IgD-negative memory B cell (primary cell): ENCODE results near the gene MCTP1. TPM values are rescaled to one million over a fixed set of nuclear protein-coding genes. Genes with fewer than 3 reads are reported as not detected.
A peak's percentile ranks its signal among the peaks of the same experiment; 100 is the strongest.

ENCODE experiments used
- H3K27ac Mint-ChIP-seq, 3 donors: one replicate each; pipeline ENCODE4 v1.8.0; 2020 to 2022; ENCODE audit warnings: mild to moderate bottlenecking in 3 of 3, mixed read lengths in 3 of 3, moderate library complexity in 1 of 3
- H3K27me3 Mint-ChIP-seq: one replicate; pipeline ENCODE4 v1.8.0; 2021; ENCODE audit warnings: mixed read lengths
- H3K36me3 Mint-ChIP-seq: one replicate; pipeline ENCODE4 v1.8.0; 2020; ENCODE audit warnings: mild to moderate bottlenecking, mixed read lengths
- H3K4me1 Mint-ChIP-seq, 3 donors: one replicate each; pipeline ENCODE4 v1.8.0; 2020 to 2022; ENCODE audit warnings: mixed read lengths in 3 of 3, mild to moderate bottlenecking in 1 of 3
- H3K4me3 Mint-ChIP-seq, 4 donors: one replicate each; pipeline ENCODE4 v1.8.0; 2020 to 2022; ENCODE audit warnings: mild to moderate bottlenecking in 4 of 4, mixed read lengths in 4 of 4, moderate library complexity in 3 of 4
- H3K9me3 Mint-ChIP-seq, 3 donors: one replicate each; pipeline ENCODE4 v1.8.0; 2020 to 2021; ENCODE audit warnings: mixed read lengths in 3 of 3, mild to moderate bottlenecking in 1 of 3
- polyA plus RNA-seq: library from polyadenylated mRNA; unstranded; fragments of 300-500 nt; fragmentation: Illumina TruSeq; gene quantifications from one replicate; pipeline ENCODE4 v1.2.3, GENCODE V29; 2021

MCTP1 gene
- polyA plus RNA-seq, 1 donor from 2014 or later: 2.6 TPM

GRCh38 chr5:95043648-95044047 is 241.2 kb downstream of the MCTP1 start:
- Mint-ChIP-seq H3K9me3 (peaks cover 0 to 17% (median 4%) of the 10 kb centered on the region in 3 donors), H3K4me1 (no peaks in the 10 kb centered on the region), H3K27me3 (no peaks in the 10 kb centered on the region), H3K27ac (no peak overlapping the region), H3K4me3 (no peak overlapping the region), H3K36me3 (no peaks in the 10 kb centered on the region)

- no peak overlapping the region for H3K4me3 Mint-ChIP-seq
- H3K36me3 Mint-ChIP-seq: no peaks in the 10 kb centered on the region
- H3K27ac Mint-ChIP-seq: no peak overlapping the region
- H3K9me3 Mint-ChIP-seq: peaks cover 0 to 14% (median 4%) of the 10 kb centered on the region in 3 donors
- no peaks in the 10 kb centered on the region for H3K4me1 Mint-ChIP-seq
- no peaks in the 10 kb centered on the region for H3K27me3 Mint-ChIP-seq
Observed at GRCh38 chr5:95043234-95043633, 241.7 kb downstream of the MCTP1 start.

- peaks cover 1 to 12% (median 4%) of the 10 kb centered on the region in 3 donors for H3K9me3 Mint-ChIP-seq
- H3K27ac Mint-ChIP-seq: no peak overlapping the region
- no peaks in the 10 kb centered on the region for H3K36me3 Mint-ChIP-seq
- no peak overlapping the region for H3K4me3 Mint-ChIP-seq
- no peaks in the 10 kb centered on the region for H3K4me1 Mint-ChIP-seq
- no peaks in the 10 kb centered on the region for H3K27me3 Mint-ChIP-seq
Observed at GRCh38 chr5:95042037-95042436, 242.9 kb downstream of the MCTP1 start.

- H3K36me3 Mint-ChIP-seq: no peaks in the 10 kb centered on the region
- no peaks in the 10 kb centered on the region for H3K4me1 Mint-ChIP-seq
- H3K9me3 Mint-ChIP-seq: peaks cover 7 to 14% (median 8%) of the 10 kb centered on the region in 3 donors
- no peak overlapping the region for H3K4me3 Mint-ChIP-seq
- no peak overlapping the region for H3K27ac Mint-ChIP-seq
- peaks cover 4% of the 10 kb centered on the region for H3K27me3 Mint-ChIP-seq
Observed at GRCh38 chr5:95035891-95036685, 248.8 kb downstream of the MCTP1 start.

DNA sequence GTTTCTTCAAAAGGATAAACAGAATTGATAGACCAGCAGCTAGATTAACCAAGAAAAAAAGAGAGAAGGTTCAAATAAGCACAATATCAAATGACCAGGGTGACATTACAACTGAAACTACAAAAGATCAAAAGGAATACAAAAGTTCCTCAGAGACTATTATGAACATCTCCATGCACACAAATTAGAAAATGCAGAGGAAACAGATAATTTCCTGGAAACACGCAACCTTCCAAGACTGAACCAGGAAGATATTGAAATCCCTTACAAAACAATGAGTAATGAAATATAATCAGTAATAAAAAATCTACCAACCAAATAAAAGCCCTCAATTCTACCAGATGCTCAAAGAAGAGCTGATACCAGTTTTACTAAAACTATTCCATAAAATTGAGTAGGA is 252.1 kb downstream of the MCTP1 start:
- H3K36me3 Mint-ChIP-seq: no peaks in the 10 kb centered on the region
- H3K9me3 Mint-ChIP-seq: peaks cover 7 to 9% (median 8%) of the 10 kb centered on the region in 3 donors
- no peaks in the 10 kb centered on the region for H3K4me1 Mint-ChIP-seq
- H3K4me3 Mint-ChIP-seq: no peak overlapping the region
- peaks cover 4% of the 10 kb centered on the region for H3K27me3 Mint-ChIP-seq
- H3K27ac Mint-ChIP-seq: no peak overlapping the region

- peaks cover 7 to 9% (median 8%) of the 10 kb centered on the region in 3 donors for H3K9me3 Mint-ChIP-seq
- no peaks in the 10 kb centered on the region for H3K36me3 Mint-ChIP-seq
- H3K27me3 Mint-ChIP-seq: peaks cover 4% of the 10 kb centered on the region
- H3K4me1 Mint-ChIP-seq: peaks cover 0 to 5% (median 0%) of the 10 kb centered on the region in 3 donors
- no peak overlapping the region for H3K4me3 Mint-ChIP-seq
- H3K27ac Mint-ChIP-seq: no peak overlapping the region
Observed at GRCh38 chr5:95029569-95030366, 255.1 kb downstream of the MCTP1 start.

DNA sequence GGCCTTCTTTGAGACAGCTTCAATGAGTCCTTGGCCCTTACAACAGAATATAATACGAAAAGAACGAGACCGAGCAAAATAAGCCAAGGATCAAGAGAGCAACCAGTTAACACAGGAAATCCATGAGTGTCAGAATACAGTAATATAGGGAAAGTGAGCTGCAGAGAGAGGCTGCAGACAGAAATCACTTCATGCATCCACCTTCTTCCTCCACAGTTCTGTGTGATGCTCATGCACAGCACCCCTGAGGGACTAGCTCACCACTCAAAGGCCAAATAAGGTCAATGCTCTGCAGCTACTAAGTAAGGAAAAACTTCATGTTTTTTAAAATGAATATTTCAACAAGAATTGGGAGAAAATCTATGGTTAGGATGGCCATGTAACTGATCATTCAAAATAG is 257.1 kb downstream of the MCTP1 start:
- H3K36me3 Mint-ChIP-seq: no peaks in the 10 kb centered on the region
- no peak overlapping the region for H3K4me3 Mint-ChIP-seq
- H3K9me3 Mint-ChIP-seq: peaks cover 0 to 6% (median 2%) of the 10 kb centered on the region in 3 donors
- peaks cover 2% of the 10 kb centered on the region for H3K27me3 Mint-ChIP-seq
- H3K4me1 Mint-ChIP-seq: peaks cover 0 to 5% (median 0%) of the 10 kb centered on the region in 3 donors
- no peak overlapping the region for H3K27ac Mint-ChIP-seq

- Mint-ChIP-seq H3K9me3 (peaks cover 0 to 3% (median 2%) of the 10 kb centered on the region in 3 donors), H3K36me3 (peaks cover under 1% of the 10 kb centered on the region), H3K4me1 (peaks cover 0 to 5% (median under 1%) of the 10 kb centered on the region in 3 donors), H3K4me3 (no peak overlapping the region), H3K27me3 (peaks cover 2% of the 10 kb centered on the region), H3K27ac (no peak overlapping the region)
Observed at GRCh38 chr5:95027151-95027721, 257.7 kb downstream of the MCTP1 start.

DNA sequence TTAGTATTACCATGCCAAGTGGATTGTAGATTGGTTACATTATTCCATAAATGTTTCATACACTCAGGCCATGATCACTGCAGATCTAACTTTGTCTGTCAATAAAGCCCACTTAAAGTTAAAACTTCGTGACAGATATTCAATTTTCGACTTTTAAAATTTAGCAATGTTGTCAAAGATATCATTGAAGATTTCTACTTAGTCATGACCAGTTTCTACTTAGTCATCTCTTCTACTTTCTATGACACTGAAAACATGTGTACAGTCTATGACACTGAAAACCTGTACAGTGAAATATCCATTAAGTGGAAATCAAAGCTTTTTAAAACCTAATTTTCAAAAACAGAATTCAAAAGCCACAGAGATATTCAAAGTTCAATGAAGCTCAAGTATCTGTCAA is 258.2 kb downstream of the MCTP1 start:
- Mint-ChIP-seq H3K9me3 (peaks cover 0 to 4% (median 1%) of the 10 kb centered on the region in 3 donors), H3K36me3 (peaks cover 1% of the 10 kb centered on the region)

GRCh38 chr5:95022967-95023695 is 261.8 kb downstream of the MCTP1 start:
- Mint-ChIP-seq H3K4me1 (peaks cover 0 to 5% (median 2%) of the 10 kb centered on the region in 3 donors), H3K36me3 (peaks cover 1% of the 10 kb centered on the region), H3K27ac (peak overlapping the region in 1 of 3 donors; percentile 77), H3K9me3 (peaks cover 0 to 4% (median 0%) of the 10 kb centered on the region in 3 donors), H3K27me3 (no peaks in the 10 kb centered on the region), H3K4me3 (no peak overlapping the region)

More for the DNA sequence above, 258.2 kb downstream of the MCTP1 start:
- Mint-ChIP-seq H3K4me3 (no peak overlapping the region), H3K27me3 (peaks cover 1% of the 10 kb centered on the region), H3K27ac (no peak overlapping the region), H3K4me1 (peaks cover 0 to 5% (median 2%) of the 10 kb centered on the region in 3 donors)

DNA sequence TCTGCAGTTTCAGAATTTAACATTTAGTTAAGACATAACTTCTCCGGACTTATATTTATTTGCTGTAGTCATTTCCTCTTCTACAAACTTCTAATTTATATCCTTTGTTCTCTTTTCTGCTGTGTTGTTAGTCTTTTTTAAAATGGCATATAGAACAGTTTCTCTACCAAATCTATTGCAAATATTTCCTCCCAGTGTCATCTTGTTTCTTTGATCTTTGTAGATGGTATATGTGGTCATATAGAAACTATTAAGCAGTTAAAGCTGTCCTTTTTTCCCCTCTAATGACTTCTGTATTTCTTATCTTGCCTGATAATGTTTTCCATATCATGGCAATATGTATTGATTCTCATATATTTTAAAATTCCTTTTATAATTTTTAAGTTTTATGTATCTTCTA is 264.5 kb downstream of the MCTP1 start:
- peaks cover 1% of the 10 kb centered on the region for H3K36me3 Mint-ChIP-seq
- H3K4me1 Mint-ChIP-seq: peaks cover 0 to 2% (median 0%) of the 10 kb centered on the region in 3 donors
- peaks cover 0 to 2% (median 0%) of the 10 kb centered on the region in 3 donors for H3K9me3 Mint-ChIP-seq
- H3K27me3 Mint-ChIP-seq: no peaks in the 10 kb centered on the region
- H3K4me3 Mint-ChIP-seq: no peak overlapping the region
- no peak overlapping the region for H3K27ac Mint-ChIP-seq

DNA sequence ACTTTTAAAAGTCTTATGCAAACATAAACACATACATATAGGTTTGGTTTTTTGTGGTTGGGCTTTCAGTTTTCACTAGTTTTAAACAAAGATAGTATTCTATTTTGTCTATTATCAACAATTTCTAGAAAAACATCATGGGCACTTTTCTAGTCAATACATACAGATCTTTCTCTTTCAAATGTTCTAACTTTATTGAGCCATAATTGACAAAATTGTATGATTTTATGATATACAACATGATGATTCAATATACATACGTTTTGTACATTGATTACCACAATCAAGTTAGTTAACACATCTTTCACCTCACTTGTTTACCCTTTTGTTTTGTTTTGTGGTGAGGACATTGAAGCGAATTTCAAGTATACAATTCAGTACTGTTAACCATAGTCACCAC is 265.9 kb downstream of the MCTP1 start:
- Mint-ChIP-seq H3K4me3 (no peak overlapping the region), H3K9me3 (peaks cover 0 to 2% (median 0%) of the 10 kb centered on the region in 3 donors), H3K27ac (no peak overlapping the region), H3K4me1 (peaks cover 0 to 2% (median 0%) of the 10 kb centered on the region in 3 donors), H3K27me3 (no peaks in the 10 kb centered on the region), H3K36me3 (peaks cover 1% of the 10 kb centered on the region)

GRCh38 chr5:95018511-95018910 is 266.4 kb downstream of the MCTP1 start:
- no peak overlapping the region for H3K4me3 Mint-ChIP-seq
- H3K36me3 Mint-ChIP-seq: peaks cover 1% of the 10 kb centered on the region
- H3K27me3 Mint-ChIP-seq: no peaks in the 10 kb centered on the region
- H3K9me3 Mint-ChIP-seq: peaks cover 0 to 2% (median 0%) of the 10 kb centered on the region in 3 donors
- peaks cover 0 to 2% (median 0%) of the 10 kb centered on the region in 3 donors for H3K4me1 Mint-ChIP-seq
- H3K27ac Mint-ChIP-seq: no peak overlapping the region

GRCh38 chr5:95009812-95010211 is 275.1 kb downstream of the MCTP1 start:
- no peak overlapping the region for H3K4me3 Mint-ChIP-seq
- H3K4me1 Mint-ChIP-seq: no peaks in the 10 kb centered on the region
- H3K9me3 Mint-ChIP-seq: peaks cover 2 to 3% (median 3%) of the 10 kb centered on the region in 3 donors
- H3K27ac Mint-ChIP-seq: no peak overlapping the region
- no peaks in the 10 kb centered on the region for H3K27me3 Mint-ChIP-seq
- H3K36me3 Mint-ChIP-seq: no peaks in the 10 kb centered on the region
